ENCODE results near the gene HERC4. TPM values are rescaled to one million over a fixed set of nuclear protein-coding genes. Genes with fewer than 3 reads are reported as not detected.

HERC4 gene
- total RNA-seq, 2 donors from 2014 or later: 53.8 to 60.1 TPM

DNA sequence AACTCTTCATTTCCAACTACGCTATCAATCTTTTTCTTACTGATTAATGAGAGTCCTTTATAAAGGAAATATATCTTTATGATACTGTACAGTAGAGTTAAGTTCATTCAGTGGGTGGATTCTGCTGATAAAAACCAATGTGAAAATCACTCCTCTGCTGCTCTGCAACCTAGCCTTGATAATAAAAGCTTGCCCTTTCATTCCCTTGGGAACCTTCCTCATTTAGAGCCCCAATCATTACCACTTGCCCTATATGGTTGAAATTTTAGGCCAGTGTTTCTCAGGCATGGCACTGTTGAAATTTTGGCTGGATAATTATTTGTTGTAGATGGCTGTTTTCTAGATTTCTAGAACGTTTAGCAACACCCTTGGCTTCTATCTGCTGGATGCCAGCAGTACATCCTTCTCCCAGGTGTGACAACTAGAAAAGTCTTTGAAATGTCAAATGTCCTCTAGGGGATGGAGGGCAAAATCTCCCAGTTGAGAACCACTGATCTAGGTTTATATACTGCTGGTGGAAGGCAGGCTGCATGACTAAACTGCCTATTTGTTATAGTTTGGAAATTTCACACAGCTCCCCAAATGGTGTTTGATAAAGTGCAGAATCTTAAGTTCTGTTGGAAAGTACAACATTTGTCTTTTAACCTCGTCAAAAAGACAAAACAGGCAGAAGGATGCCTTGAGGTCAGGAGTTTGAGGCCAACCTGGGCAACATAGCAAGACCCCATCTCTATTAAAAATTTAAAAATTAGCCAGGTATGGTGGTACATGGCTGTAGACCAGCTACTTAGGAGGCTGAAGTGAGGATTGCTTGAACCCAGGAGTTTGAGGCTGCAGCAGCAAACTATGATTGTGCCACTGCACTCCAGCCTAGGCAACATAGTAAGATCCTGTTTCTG lies 199.5 kb downstream of the HERC4 start:
- H3K9me3 ChIP-seq (ENCODE audit: control insufficient read depth, low read length): no peaks in the 10 kb centered on the region
- Mint-ChIP-seq H3K36me3 (ENCODE audit: low read depth) (no peaks in the 10 kb centered on the region), H3K4me1 (no peaks in the 10 kb centered on the region), H3K27me3 (ENCODE audit: insufficient read depth) (no peaks in the 10 kb centered on the region), H3K27ac (no peak overlapping the region), H3K4me3 (no peak overlapping the region), H3K9me3 (no peaks in the 10 kb centered on the region)
- no peak overlapping the region for H3K4me3 ChIP-seq (ENCODE audit: low read length)
- TF ChIP-seq, protein P1, sequence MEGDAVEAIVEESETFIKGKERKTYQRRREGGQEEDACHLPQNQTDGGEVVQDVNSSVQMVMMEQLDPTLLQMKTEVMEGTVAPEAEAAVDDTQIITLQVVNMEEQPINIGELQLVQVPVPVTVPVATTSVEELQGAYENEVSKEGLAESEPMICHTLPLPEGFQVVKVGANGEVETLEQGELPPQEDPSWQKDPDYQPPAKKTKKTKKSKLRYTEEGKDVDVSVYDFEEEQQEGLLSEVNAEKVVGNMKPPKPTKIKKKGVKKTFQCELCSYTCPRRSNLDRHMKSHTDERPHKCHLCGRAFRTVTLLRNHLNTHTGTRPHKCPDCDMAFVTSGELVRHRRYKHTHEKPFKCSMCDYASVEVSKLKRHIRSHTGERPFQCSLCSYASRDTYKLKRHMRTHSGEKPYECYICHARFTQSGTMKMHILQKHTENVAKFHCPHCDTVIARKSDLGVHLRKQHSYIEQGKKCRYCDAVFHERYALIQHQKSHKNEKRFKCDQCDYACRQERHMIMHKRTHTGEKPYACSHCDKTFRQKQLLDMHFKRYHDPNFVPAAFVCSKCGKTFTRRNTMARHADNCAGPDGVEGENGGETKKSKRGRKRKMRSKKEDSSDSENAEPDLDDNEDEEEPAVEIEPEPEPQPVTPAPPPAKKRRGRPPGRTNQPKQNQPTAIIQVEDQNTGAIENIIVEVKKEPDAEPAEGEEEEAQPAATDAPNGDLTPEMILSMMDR (conservative IDR thresholded peaks at IDR 0.05): no peak
- H3K4me1 ChIP-seq (ENCODE audit: control insufficient read depth, insufficient read depth, low read length): no peaks in the 10 kb centered on the region
- no peak overlapping the region for H3K27ac ChIP-seq (ENCODE audit: low read depth, low read length)
- no peaks in the 10 kb centered on the region for H3K27me3 ChIP-seq (ENCODE audit: control insufficient read depth, insufficient read depth, low read length, poor library complexity, severe bottlenecking)
- DNase-seq: no peak
- 89 to 100% methylated on average over 1 to 3 of the region's 3 CpGs for WGBS, 2 experiments (ENCODE audit: insufficient coverage in 1 of 2, insufficient read length in 1 of 2)
- no peaks in the 10 kb centered on the region for H3K36me3 ChIP-seq (ENCODE audit: control insufficient read depth, insufficient read depth, low read length)
- H3K9ac ChIP-seq (ENCODE audit: extremely low read depth, low read length, poor library complexity, severe bottlenecking): no peak overlapping the region

Other genes starting within 250 kb of the HERC4 start
- gene DNAJC12, start 237.1 kb downstream of the HERC4 start, total RNA-seq: under 1 TPM in 1 of 2 donors, not detected in 1; 0.59 TPM
- 10 to 100 TPM; 30.2 to 36.7 TPM for gene SIRT1, start 190.6 kb downstream of the HERC4 start, total RNA-seq
- not detected for gene MYPN, start 34.2 kb upstream of the HERC4 start, total RNA-seq
- gene ATOH7, start 156.8 kb upstream of the HERC4 start, total RNA-seq: under 1 TPM; 0.35 to 0.46 TPM